Measurements from ENCODE around the gene PCTP. TPM values are rescaled to one million over a fixed set of nuclear protein-coding genes. Genes with fewer than 3 reads are reported as not detected.

PCTP gene
- total RNA-seq, 1 experiment from 2014 or later, result 17.1 TPM

DNA sequence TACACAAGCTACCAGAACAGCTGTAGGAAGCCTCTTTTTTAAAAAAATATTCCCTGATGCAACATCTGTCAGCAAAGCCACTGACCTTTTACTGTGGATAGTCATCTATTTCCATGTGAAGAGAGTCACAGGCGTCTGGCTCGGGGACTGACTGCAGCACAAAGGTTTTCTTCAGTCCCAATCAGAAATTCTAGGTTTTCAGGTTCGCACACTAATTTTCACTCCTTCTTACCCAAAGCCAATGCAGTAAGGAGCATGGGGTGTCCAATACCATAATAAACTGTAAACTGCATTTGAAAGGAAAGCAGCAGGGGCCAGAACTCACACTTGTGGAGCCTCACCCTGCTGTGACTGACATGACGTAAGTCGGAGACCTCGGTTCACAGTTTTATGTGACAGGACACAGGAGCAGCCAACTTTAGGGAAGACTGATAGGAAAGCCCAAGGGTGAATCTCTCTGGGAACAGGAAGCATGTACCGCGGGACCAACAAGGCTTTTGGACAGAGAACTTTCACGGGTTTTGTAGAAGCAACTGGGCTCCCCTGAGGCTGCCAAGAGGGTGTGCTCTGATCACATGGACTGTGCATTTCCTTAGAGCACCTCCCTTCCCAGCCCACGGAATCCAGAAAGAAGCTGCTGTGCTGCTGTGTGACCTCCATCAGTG is 19.1 kb upstream of the PCTP start:
- Histone ChIP-seq H3K9ac (ENCODE audit: extremely low read depth, insufficient read length, low read length) (no peak overlapping the region), H3T11ph (ENCODE audit: low read length) (no peak overlapping the region), H4K8ac (replicated peaks; ENCODE audit: insufficient read length, low read depth, low read length) (no peak overlapping the region), H4K20me1 (ENCODE audit: control insufficient read depth, insufficient read depth, insufficient read length) (no peaks in the 10 kb centered on the region), H3K23me2 (ENCODE audit: insufficient read length, low read depth, low read length, poor library complexity, severe bottlenecking) (no peaks in the 10 kb centered on the region), H3K4ac (ENCODE audit: low read depth, low read length) (no peak overlapping the region), H3K9me3 (ENCODE audit: control insufficient read depth, low read depth, low read length) (no peaks in the 10 kb centered on the region), H2BK12ac (ENCODE audit: insufficient read length, low read depth, low read length) (no peak overlapping the region), H3K23ac (ENCODE audit: insufficient read length, low read depth, low read length) (no peak overlapping the region), H2BK15ac (ENCODE audit: low read depth, low read length) (no peak overlapping the region), H2BK120ac (ENCODE audit: low read depth, low read length, poor library complexity, severe bottlenecking) (no peak overlapping the region), H3K4me1 (ENCODE audit: insufficient read depth, low read length) (peaks cover 8% of the 10 kb centered on the region; the same call in 1 of the 2 replicates), H3K27me3 (ENCODE audit: insufficient read depth, low read length) (0 out of 2 replicates have a peak, but pooled peaks cover 3% of the 10 kb centered on the region), H3K56ac (ENCODE audit: insufficient read length, low read depth, low read length) (no peak overlapping the region), H2BK20ac (ENCODE audit: low read depth, low read length, poor library complexity, severe bottlenecking) (no peak overlapping the region), H2AFZ (ENCODE audit: low read length) (peak overlapping the region; percentile 90), H2BK5ac (ENCODE audit: insufficient read length, low read length) (no peak overlapping the region), H3K18ac (ENCODE audit: insufficient read length, low read depth, low read length) (no peak overlapping the region), H3K14ac (ENCODE audit: insufficient read depth, low read length) (peak overlapping the region; percentile 66; the same call in 1 of the 2 replicates), H4K91ac (ENCODE audit: insufficient read length, low read depth, low read length) (no peak overlapping the region), H3K27ac (ENCODE audit: insufficient read length, low read depth, low read length) (no peak overlapping the region), H3K4me2 (ENCODE audit: insufficient read depth, insufficient read length, low read length) (peak overlapping the region; percentile 32), H2AK5ac (ENCODE audit: insufficient read length, low read length) (no peak overlapping the region), H4K5ac (ENCODE audit: insufficient read length, low read depth, low read length) (no peak overlapping the region), H3K79me2 (ENCODE audit: insufficient read depth, low read length) (no peaks in the 10 kb centered on the region), H3K79me1 (ENCODE audit: insufficient read depth, low read depth, low read length, poor library complexity, severe bottlenecking) (no peaks in the 10 kb centered on the region)
- no peaks in the 10 kb centered on the region for H3K27me3 Mint-ChIP-seq (ENCODE audit: low read depth)
- peak overlapping the region; percentile 6 to 41; a peak in 2 of 5 replicates for H3K4me3 Mint-ChIP-seq
- DNase-seq, result peak; percentile 38
- no peaks in the 10 kb centered on the region for H3K9me3 Mint-ChIP-seq
- peak overlapping the region in 2 of 3 experiments; percentile 63; a peak in 2 of 7 replicates for H3K27ac Mint-ChIP-seq
- no peaks in the 10 kb centered on the region for H3K36me3 Mint-ChIP-seq (ENCODE audit: insufficient read depth in 1 of 3, low read depth in 3 of 3)
- no CpG with 5 or more reads among the region's 10 CpGs for WGBS (ENCODE audit: extremely low coverage, insufficient read length, low lambda C conversion rate)
- peaks cover 43 to 62% of the 10 kb centered on the region in 2 experiments for H3K4me1 Mint-ChIP-seq
- TF ChIP-seq, protein P1, sequence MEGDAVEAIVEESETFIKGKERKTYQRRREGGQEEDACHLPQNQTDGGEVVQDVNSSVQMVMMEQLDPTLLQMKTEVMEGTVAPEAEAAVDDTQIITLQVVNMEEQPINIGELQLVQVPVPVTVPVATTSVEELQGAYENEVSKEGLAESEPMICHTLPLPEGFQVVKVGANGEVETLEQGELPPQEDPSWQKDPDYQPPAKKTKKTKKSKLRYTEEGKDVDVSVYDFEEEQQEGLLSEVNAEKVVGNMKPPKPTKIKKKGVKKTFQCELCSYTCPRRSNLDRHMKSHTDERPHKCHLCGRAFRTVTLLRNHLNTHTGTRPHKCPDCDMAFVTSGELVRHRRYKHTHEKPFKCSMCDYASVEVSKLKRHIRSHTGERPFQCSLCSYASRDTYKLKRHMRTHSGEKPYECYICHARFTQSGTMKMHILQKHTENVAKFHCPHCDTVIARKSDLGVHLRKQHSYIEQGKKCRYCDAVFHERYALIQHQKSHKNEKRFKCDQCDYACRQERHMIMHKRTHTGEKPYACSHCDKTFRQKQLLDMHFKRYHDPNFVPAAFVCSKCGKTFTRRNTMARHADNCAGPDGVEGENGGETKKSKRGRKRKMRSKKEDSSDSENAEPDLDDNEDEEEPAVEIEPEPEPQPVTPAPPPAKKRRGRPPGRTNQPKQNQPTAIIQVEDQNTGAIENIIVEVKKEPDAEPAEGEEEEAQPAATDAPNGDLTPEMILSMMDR (conservative IDR thresholded peaks at IDR 0.05), result no peak
